WTC11 (cell line): Measurements from ENCODE around the gene JAKMIP1. TPM values are rescaled to one million over a fixed set of nuclear protein-coding genes. Genes with fewer than 3 reads are reported as not detected.

Experiments used
- ATAC-seq: fragments of 200-7000 bp; cut with Tn5 transposase; 2 replicates; pipeline ENCODE4 v1.10.0; 2021; ENCODE audit warnings: mild to moderate bottlenecking, moderate library complexity
- CTCF ChIA-PET: fragments of 300-600 bp; sonication (Branson Sonifier 250); formaldehyde crosslinking; loops from one replicate; lab custom pipeline; 2021; ENCODE audit warnings: antibody characterized with exemption; lab: Charles Lee
- POLR2A ChIA-PET: fragments of 350-600 bp; sonication (Branson Sonifier 250); formaldehyde crosslinking; loops from one replicate; lab custom pipeline; 2021; ENCODE audit warnings: antibody characterized with exemption; lab: Charles Lee
- DNase-seq: peaks from one replicate; pipeline ENCODE4 v3.0.0; 2021; ENCODE audit warnings: low spot score
- H3K27ac Mint-ChIP-seq: 2 replicates; pipeline ENCODE4 v1.8.0; 2021; ENCODE audit warnings: mixed read lengths
- H3K27me3 Mint-ChIP-seq: 2 replicates; pipeline ENCODE4 v1.8.0; 2021; ENCODE audit warnings: low read depth, mild to moderate bottlenecking, moderate library complexity, mixed read lengths
- H3K36me3 Mint-ChIP-seq: 2 replicates; pipeline ENCODE4 v1.8.0; 2021; ENCODE audit warnings: mixed read lengths
- H3K4me1 Mint-ChIP-seq: 2 replicates; pipeline ENCODE4 v1.8.0; 2022; ENCODE audit warnings: mixed read lengths
- H3K4me3 Mint-ChIP-seq: 2 replicates; pipeline ENCODE4 v1.8.0; 2021; ENCODE audit warnings: mild to moderate bottlenecking, moderate library complexity, mixed read lengths
- H3K9me3 Mint-ChIP-seq: 2 replicates; pipeline ENCODE4 v1.8.0; 2021; ENCODE audit warnings: mixed read lengths
- ATF2 ChIP-seq: sonication (generic); formaldehyde crosslinking; IDR thresholded peaks from 2 replicates; pipeline ENCODE4 v1.8.1; 2022; ENCODE audit warnings: low read depth, missing genetic modification reagents, borderline replicate concordance
- ERG ChIP-seq: fragments of 250-450 bp; sonication (Bioruptor Pico); IDR thresholded peaks from 2 replicates; pipeline ENCODE4 v1.8.0; 2021; ENCODE audit warnings: mild to moderate bottlenecking
- FOXK1 ChIP-seq: sonication (generic); formaldehyde crosslinking; IDR thresholded peaks from 2 replicates; pipeline ENCODE4 v1.8.0; 2022; ENCODE audit warnings: mild to moderate bottlenecking, moderate library complexity, missing genetic modification reagents
- GABPB1 ChIP-seq: sonication (generic); formaldehyde crosslinking; IDR thresholded peaks from 2 replicates; pipeline ENCODE4 v1.8.1; 2023; ENCODE audit warnings: mild to moderate bottlenecking, missing genetic modification reagents
- HMGA2 ChIP-seq: fragments of 250-450 bp; sonication (Bioruptor Pico); IDR thresholded peaks from 2 replicates; pipeline ENCODE4 v1.4.0; 2021; ENCODE audit warnings: mild to moderate bottlenecking, moderate library complexity
- KAT7 ChIP-seq: sonication (generic); formaldehyde crosslinking; IDR thresholded peaks from 2 replicates; pipeline ENCODE4 v1.8.1; 2023; ENCODE audit warnings: missing genetic modification reagents, mild to moderate bottlenecking, borderline replicate concordance
- MLX ChIP-seq: sonication (generic); formaldehyde crosslinking; IDR thresholded peaks from 2 replicates; pipeline ENCODE4 v1.8.1; 2023; ENCODE audit warnings: mild to moderate bottlenecking, missing genetic modification reagents, moderate library complexity
- MYBL2 ChIP-seq: sonication (generic); formaldehyde crosslinking; IDR thresholded peaks from 2 replicates; pipeline ENCODE4 v1.8.1; 2023; ENCODE audit warnings: mild to moderate bottlenecking, moderate library complexity, missing genetic modification reagents
- OVOL2 ChIP-seq: fragments of 250-450 bp; sonication (Bioruptor Pico); IDR thresholded peaks from 2 replicates; pipeline ENCODE4 v1.9.0; 2021; ENCODE audit warnings: mild to moderate bottlenecking, borderline replicate concordance
- PRDM15 ChIP-seq: sonication (generic); formaldehyde crosslinking; IDR thresholded peaks from 2 replicates; pipeline ENCODE4 v1.8.0; 2022; ENCODE audit warnings: missing genetic modification reagents
- RORB ChIP-seq: fragments of 250-450 bp; sonication (Bioruptor Pico); IDR thresholded peaks from 2 replicates; pipeline ENCODE4 v1.9.0; 2021; ENCODE audit warnings: mild to moderate bottlenecking
- SMAD4 ChIP-seq: sonication (generic); formaldehyde crosslinking; IDR thresholded peaks from 2 replicates; pipeline ENCODE4 v1.8.0; 2022; ENCODE audit warnings: mild to moderate bottlenecking, missing genetic modification reagents
- TP53 ChIP-seq: sonication (generic); formaldehyde crosslinking; IDR thresholded peaks from 2 replicates; pipeline ENCODE4 v1.8.1; 2023; ENCODE audit warnings: mild to moderate bottlenecking, missing genetic modification reagents
- ZMAT4 ChIP-seq: fragments of 250-450 bp; sonication (Bioruptor Pico); IDR thresholded peaks from 2 replicates; pipeline ENCODE4 v1.9.0; 2021; ENCODE audit warnings: mild to moderate bottlenecking
- ZNF396 ChIP-seq: fragments of 250-450 bp; sonication (Bioruptor Pico); IDR thresholded peaks from 2 replicates; pipeline ENCODE4 v1.8.0; 2021; ENCODE audit warnings: mild to moderate bottlenecking, moderate library complexity, borderline replicate concordance
- ZNF425 ChIP-seq: fragments of 250-450 bp; sonication (Bioruptor Pico); conservative IDR thresholded peaks from 2 replicates; pipeline ENCODE4 v1.9.0; 2021; ENCODE audit warnings: mild to moderate bottlenecking
- total RNA-seq: library from RNA; stranded (reverse); gene quantifications from 3 replicates; pipeline ENCODE4 v1.2.3, GENCODE V29; 2021

JAKMIP1 gene
- total RNA-seq, 1 experiment from 2014 or later, result 4.0 TPM

- H3K9me3 Mint-ChIP-seq, result peaks cover 17% of the 10 kb centered on the region
- no peak overlapping the region for H3K27ac Mint-ChIP-seq
- no peak for ATAC-seq
- TF ChIP-seq ATF2 (CRISPR knock-in tag), result no peak
- TF ChIP-seq ZNF425 (CRISPR knock-in tag), result no peak
- no peak for TF ChIP-seq GABPB1
- TF ChIP-seq ERG (CRISPR knock-in tag), result no peak
- TF ChIP-seq ZNF396 (CRISPR knock-in tag), result no peak
- TF ChIP-seq OVOL2 (CRISPR knock-in tag), result no peak
- TF ChIP-seq HMGA2 (CRISPR knock-in tag), result no peak
- no peak for TF ChIP-seq MYBL2 (CRISPR knock-in tag)
- TF ChIP-seq SMAD4 (CRISPR knock-in tag), result no peak
- TF ChIP-seq FOXK1 (CRISPR knock-in tag), result no peak
- no peak for TF ChIP-seq ZMAT4
- TF ChIP-seq KAT7, result no peak
- TF ChIP-seq MLX (CRISPR knock-in tag), result no peak
- no peak for TF ChIP-seq PRDM15 (CRISPR knock-in tag)
- no peak for TF ChIP-seq TP53 (CRISPR knock-in tag)
- TF ChIP-seq RORB (CRISPR knock-in tag), result no peak
- ChIA-PET CTCF (interaction anchor here (1.1 kb wide), 1 partner anchor 86 kb away, joined by 3 read pairs; no protein-coding TSS in a partner anchor), POLR2A (no interaction called here)
- H3K36me3 Mint-ChIP-seq, result peaks cover 12% of the 10 kb centered on the region
- DNase-seq, result no peak
- H3K4me1 Mint-ChIP-seq, result peaks cover 7% of the 10 kb centered on the region
- no peak overlapping the region for H3K4me3 Mint-ChIP-seq
- peaks cover 33% of the 10 kb centered on the region for H3K27me3 Mint-ChIP-seq
Observed at GRCh38 chr4:6241062-6241845, 40.9 kb upstream of the JAKMIP1 start.
